CD14-positive monocyte (primary cell): ENCODE data around the gene CEBPZ. TPM values are rescaled to one million over a fixed set of nuclear protein-coding genes. Genes with fewer than 3 reads are reported as not detected.

ENCODE experiments used
- DNase-seq, 3 donors: peaks; one replicate each; pipeline ENCODE4 v3.0.0-alpha.2; 2011 to 2022
- H2AFZ ChIP-seq: 2 replicates; pipeline ENCODE4 v1.6.0; 2012; ENCODE audit warnings: mild to moderate bottlenecking, low read depth, low read length, inconsistent platforms; ENCODE audit not compliant: insufficient read depth, poor library complexity, severe bottlenecking
- H3K27ac ChIP-seq, 2 donors: 1 replicate in 1 of 2; 2 replicates in 1 of 2; pipeline ENCODE4 v1.5.1; 2012 to 2013; ENCODE audit warnings: low read length in 2 of 2, control low read depth in 1 of 2, inconsistent platforms in 1 of 2, low read depth in 1 of 2, mild to moderate bottlenecking in 1 of 2
- H3K27me3 ChIP-seq, 2 donors: one replicate each; pipeline versions ENCODE4 v1.6.0 to v1.6.1; 2011 to 2013; ENCODE audit warnings: low read length in 2 of 2; ENCODE audit not compliant: control insufficient read depth in 2 of 2, insufficient read depth in 2 of 2
- H3K36me3 ChIP-seq, 2 donors: replicated peaks in 1 of 2; 1 replicate in 1 of 2; 2 replicates in 1 of 2; pipeline versions ENCODE4 v1.5.1 to v1.6.1; 2012 to 2013; ENCODE audit warnings: low read length in 2 of 2, control low read depth in 1 of 2, inconsistent platforms in 1 of 2, mild to moderate bottlenecking in 1 of 2; ENCODE audit not compliant: insufficient read depth in 2 of 2, control insufficient read depth in 1 of 2
- H3K4me1 ChIP-seq, 2 donors: 1 replicate in 1 of 2; 2 replicates in 1 of 2; pipeline versions ENCODE4 v1.5.1 to v1.6.1; 2012 to 2013; ENCODE audit warnings: low read length in 2 of 2, control low read depth in 1 of 2, inconsistent platforms in 1 of 2, mild to moderate bottlenecking in 1 of 2, moderate library complexity in 1 of 2; ENCODE audit not compliant: insufficient read depth in 2 of 2, control insufficient read depth in 1 of 2
- H3K4me2 ChIP-seq: replicated peaks from 2 replicates; pipeline ENCODE3; 2012; ENCODE audit warnings: low read length, moderate library complexity, mild to moderate bottlenecking; ENCODE audit not compliant: poor library complexity, severe bottlenecking; ENCODE audit errors: extremely low read depth
- H3K4me3 ChIP-seq, 3 experiments: fragments of 200-600 bp in 1 of 3; sonication (generic) in 1 of 3; replicated peaks in 1 of 3; 1 replicate in 2 of 3; 2 replicates in 1 of 3; pipeline ENCODE4 v1.5.1; 2011 to 2013; ENCODE audit warnings: low read length in 3 of 3, mild to moderate bottlenecking in 3 of 3, control low read depth in 2 of 3, low read depth in 2 of 3, inconsistent platforms in 1 of 3, moderate library complexity in 1 of 3
- H3K79me2 ChIP-seq: 2 replicates; pipeline ENCODE4 v1.6.0; 2012; ENCODE audit warnings: mild to moderate bottlenecking, control low read depth, inconsistent platforms, low read length, moderate library complexity; ENCODE audit not compliant: insufficient read depth
- H3K9ac ChIP-seq: 2 replicates; pipeline ENCODE4 v1.6.0; 2017; ENCODE audit warnings: low read length, mild to moderate bottlenecking; ENCODE audit not compliant: insufficient read depth, poor library complexity, severe bottlenecking
- H3K9me3 ChIP-seq, 2 donors: replicated peaks in 1 of 2; 1 replicate in 1 of 2; 2 replicates in 1 of 2; pipeline versions ENCODE4 v1.5.1 to v1.6.1; 2012 to 2013; ENCODE audit warnings: low read length in 2 of 2, control low read depth in 1 of 2; ENCODE audit not compliant: control insufficient read depth in 1 of 2, insufficient read depth in 1 of 2
- H4K20me1 ChIP-seq: 2 replicates; pipeline ENCODE4 v1.6.0; 2012; ENCODE audit warnings: mild to moderate bottlenecking, low read length, control low read depth, moderate library complexity; ENCODE audit not compliant: insufficient read depth
- H3K27ac Mint-ChIP-seq, 7 donors: one replicate each; pipeline ENCODE4 v1.8.0; 2020; ENCODE audit warnings: mild to moderate bottlenecking in 7 of 7, mixed read lengths in 7 of 7, moderate library complexity in 6 of 7, inconsistent platforms in 2 of 7
- H3K27me3 Mint-ChIP-seq, 3 donors: one replicate each; pipeline ENCODE4 v1.8.0; 2021 to 2022; ENCODE audit warnings: low read depth in 3 of 3, mild to moderate bottlenecking in 3 of 3, mixed read lengths in 3 of 3, moderate library complexity in 3 of 3, inconsistent platforms in 1 of 3
- H3K36me3 Mint-ChIP-seq, 2 donors: one replicate each; pipeline ENCODE4 v1.8.0; 2020; ENCODE audit warnings: mixed read lengths in 2 of 2, inconsistent platforms in 1 of 2, mild to moderate bottlenecking in 1 of 2
- H3K4me1 Mint-ChIP-seq: one replicate; pipeline ENCODE4 v1.8.0; 2020; ENCODE audit warnings: mild to moderate bottlenecking, mixed read lengths
- H3K4me3 Mint-ChIP-seq, 2 donors: one replicate each; pipeline ENCODE4 v1.8.0; 2020; ENCODE audit warnings: mild to moderate bottlenecking in 2 of 2, mixed read lengths in 2 of 2, moderate library complexity in 1 of 2
- H3K9me3 Mint-ChIP-seq, 7 donors: one replicate each; pipeline ENCODE4 v1.8.0; 2020 to 2022; ENCODE audit warnings: mixed read lengths in 7 of 7, mild to moderate bottlenecking in 6 of 7, moderate library complexity in 6 of 7, inconsistent platforms in 2 of 7
- WGBS: methylation state at CpG from one replicate; pipeline ENCODE4 v1.1.5; 2013; ENCODE audit warnings: missing lambda C conversion rate; ENCODE audit not compliant: insufficient coverage; 5-methylcytosine and 5-hydroxymethylcytosine counted together
- intact Hi-C, 2 donors: fragments of 100-400 bp; cut with micrococcal nuclease; formaldehyde crosslinking; loops; one replicate each; pipeline versions ENCODE4 v1.15.0 to v1.15.1; 2023
- polyA plus RNA-seq, 3 donors: library from polyadenylated mRNA; depleted of rRNA in 1 of 3; unstranded in 2 of 3; stranded (reverse) in 1 of 3; fragments of 300-500 nt in 2 of 3; fragments of >200 nt in 1 of 3; fragmentation: Illumina TruSeq in 2 of 3; gene quantifications; 1 replicate in 2 of 3; 2 replicates in 1 of 3; pipeline ENCODE4 v1.2.3, GENCODE V29; 2012 to 2021
- TF ChIP-seq, protein P1 (sequence below): fragments of 200-600 bp; IDR thresholded peaks from one replicate; pipeline ENCODE4 v1.8.0; 2022; ENCODE audit warnings: antibody characterized with exemption, mild to moderate bottlenecking

Gene CEBPZ
- polyA plus RNA-seq, 3 donors, result 5.7 to 11.2 (median 11.1) TPM

DNA sequence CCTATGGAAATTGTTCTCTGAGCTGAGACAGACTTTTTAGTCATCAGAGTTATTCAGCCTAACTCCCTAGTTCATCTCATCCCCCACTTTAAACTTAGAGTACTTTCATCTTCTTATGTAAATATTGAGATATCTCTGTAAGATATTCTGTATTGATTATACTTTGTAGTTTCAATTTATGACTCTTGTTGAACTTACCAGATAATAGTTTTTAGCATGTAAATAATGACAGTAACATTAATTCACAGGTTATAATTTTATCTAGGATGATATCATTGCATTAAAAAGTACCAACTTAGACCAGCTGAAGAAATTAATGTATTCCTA lies 59.8 kb downstream of the CEBPZ start:
- Histone ChIP-seq H3K9ac (no peak overlapping the region), H3K27me3 (no peaks in the 10 kb centered on the region), H3K27ac (no peak overlapping the region), H3K4me3 (no peak overlapping the region), H3K9me3 (no peaks in the 10 kb centered on the region), H3K4me1 (peaks cover 0 to 5% of the 10 kb centered on the region in 2 donors), H2AFZ (no peak overlapping the region), H4K20me1 (no peaks in the 10 kb centered on the region), H3K36me3 (no peaks in the 10 kb centered on the region), H3K4me2 (no peak overlapping the region), H3K79me2 (no peaks in the 10 kb centered on the region)
- TF ChIP-seq, protein P1, sequence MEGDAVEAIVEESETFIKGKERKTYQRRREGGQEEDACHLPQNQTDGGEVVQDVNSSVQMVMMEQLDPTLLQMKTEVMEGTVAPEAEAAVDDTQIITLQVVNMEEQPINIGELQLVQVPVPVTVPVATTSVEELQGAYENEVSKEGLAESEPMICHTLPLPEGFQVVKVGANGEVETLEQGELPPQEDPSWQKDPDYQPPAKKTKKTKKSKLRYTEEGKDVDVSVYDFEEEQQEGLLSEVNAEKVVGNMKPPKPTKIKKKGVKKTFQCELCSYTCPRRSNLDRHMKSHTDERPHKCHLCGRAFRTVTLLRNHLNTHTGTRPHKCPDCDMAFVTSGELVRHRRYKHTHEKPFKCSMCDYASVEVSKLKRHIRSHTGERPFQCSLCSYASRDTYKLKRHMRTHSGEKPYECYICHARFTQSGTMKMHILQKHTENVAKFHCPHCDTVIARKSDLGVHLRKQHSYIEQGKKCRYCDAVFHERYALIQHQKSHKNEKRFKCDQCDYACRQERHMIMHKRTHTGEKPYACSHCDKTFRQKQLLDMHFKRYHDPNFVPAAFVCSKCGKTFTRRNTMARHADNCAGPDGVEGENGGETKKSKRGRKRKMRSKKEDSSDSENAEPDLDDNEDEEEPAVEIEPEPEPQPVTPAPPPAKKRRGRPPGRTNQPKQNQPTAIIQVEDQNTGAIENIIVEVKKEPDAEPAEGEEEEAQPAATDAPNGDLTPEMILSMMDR, result no peak
- no peak for DNase-seq
- intact Hi-C loops, result no loop called here
- Mint-ChIP-seq H3K27ac (no peak overlapping the region), H3K27me3 (peaks cover 0 to 2% (median 0%) of the 10 kb centered on the region in 3 donors), H3K4me1 (peaks cover 3% of the 10 kb centered on the region), H3K36me3 (no peaks in the 10 kb centered on the region), H3K4me3 (no peak overlapping the region), H3K9me3 (peaks cover 0 to 5% (median 0%) of the 10 kb centered on the region in 7 donors)

DNA sequence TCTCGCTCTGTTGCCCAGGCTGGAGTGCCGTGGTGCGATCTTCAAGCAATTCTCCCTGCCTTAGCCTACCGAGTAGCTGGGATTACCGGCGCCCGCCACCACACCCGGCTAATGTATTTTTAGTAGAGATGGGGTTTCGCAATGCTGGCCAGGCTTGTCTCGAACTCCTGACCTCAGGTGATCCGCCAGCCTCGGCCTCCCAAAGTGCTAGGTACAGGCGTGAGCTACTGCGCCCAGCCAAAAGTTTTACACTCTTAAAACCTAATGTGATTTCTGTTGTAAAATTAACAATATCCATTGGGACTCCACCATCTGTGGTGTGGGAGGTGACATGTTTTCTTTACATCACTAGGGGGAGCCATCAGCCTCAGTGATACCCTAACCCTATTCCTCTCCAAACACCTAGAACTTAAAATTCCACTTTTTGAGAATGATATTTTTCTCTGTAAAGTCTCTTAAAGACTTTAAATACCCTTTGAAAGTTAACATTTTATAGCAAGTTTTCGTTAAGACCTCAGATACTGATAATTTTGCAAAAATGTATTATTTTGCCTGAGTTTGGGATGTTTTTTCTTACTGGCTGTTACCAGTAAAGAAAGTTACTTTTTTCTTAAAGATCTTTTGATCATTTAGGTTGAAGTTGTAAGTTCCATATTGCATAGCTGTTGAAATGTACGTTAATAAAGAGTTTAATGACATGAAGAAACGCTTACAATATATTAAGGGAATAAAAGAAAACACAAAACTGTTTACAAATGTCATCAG lies 63.0 kb downstream of the CEBPZ start:
- Mint-ChIP-seq H3K4me1 (peaks cover 3% of the 10 kb centered on the region), H3K27me3 (peaks cover 0 to 2% (median 0%) of the 10 kb centered on the region in 3 donors), H3K27ac (no peak overlapping the region), H3K9me3 (peaks cover 11 to 34% (median 25%) of the 10 kb centered on the region in 7 donors), H3K36me3 (peaks cover 0 to 4% of the 10 kb centered on the region in 2 donors), H3K4me3 (no peak overlapping the region)
- Histone ChIP-seq H3K4me1 (peaks cover 0 to 5% of the 10 kb centered on the region in 2 donors), H4K20me1 (no peaks in the 10 kb centered on the region), H3K36me3 (no peaks in the 10 kb centered on the region), H3K4me3 (no peak overlapping the region), H3K9me3 (peaks cover 14 to 17% of the 10 kb centered on the region in 2 donors), H3K4me2 (peak overlapping the region; percentile 4), H3K79me2 (no peaks in the 10 kb centered on the region), H3K9ac (no peak overlapping the region), H2AFZ (peak overlapping the region; percentile 47), H3K27ac (no peak overlapping the region), H3K27me3 (no peaks in the 10 kb centered on the region)
- TF ChIP-seq, protein P1, result peak; percentile 78
- intact Hi-C loops, result no loop called here
- peak; percentile 12 to 35 (median 22) for DNase-seq
- WGBS, result no CpG with 5 or more reads among the region's 17 CpGs
